HepG2 (cell line): ENCODE measurements around the gene ZFP42.

ENCODE experiments used
- ARHGAP35 ChIP-seq: sonication (generic); formaldehyde crosslinking; IDR thresholded peaks from 2 replicates; pipeline ENCODE4 v1.9.0; 2022; ENCODE audit warnings: mild to moderate bottlenecking, inconsistent platforms, moderate library complexity, missing genetic modification reagents, borderline replicate concordance
- CCAR2 ChIP-seq: fragments of 200-400 bp; formaldehyde crosslinking; optimal IDR thresholded peaks from 2 replicates; pipeline ENCODE3; 2018; ENCODE audit warnings: low read depth, mild to moderate bottlenecking, low read length, moderate library complexity
- CTCF ChIP-seq: sonication (generic); formaldehyde crosslinking; IDR thresholded peaks from 2 replicates; pipeline ENCODE4 v1.5.0; 2020; ENCODE audit warnings: mild to moderate bottlenecking, missing genetic modification reagents, moderate library complexity
- MAFG ChIP-seq: sonication (generic); formaldehyde crosslinking; IDR thresholded peaks from 2 replicates; pipeline ENCODE4 v1.5.1; 2020; ENCODE audit warnings: mild to moderate bottlenecking, missing genetic modification reagents
- RAD51 ChIP-seq: fragments of 450-650 bp; IDR thresholded peaks from 2 replicates; pipeline ENCODE4 v1.6.1; 2016; ENCODE audit warnings: borderline replicate concordance
- SMARCC2 ChIP-seq: fragments of 450-650 bp; IDR thresholded peaks from 2 replicates; pipeline ENCODE4 v1.6.1; 2017; ENCODE audit warnings: antibody characterized with exemption, mild to moderate bottlenecking
- ZFP41 ChIP-seq: sonication (generic); formaldehyde crosslinking; IDR thresholded peaks from 2 replicates; pipeline ENCODE4 v1.4.0; 2020; ENCODE audit warnings: mild to moderate bottlenecking, missing genetic modification reagents, borderline replicate concordance
- ZHX1 ChIP-seq: sonication (generic); formaldehyde crosslinking; IDR thresholded peaks from 2 replicates; pipeline ENCODE4 v1.8.1; 2022; ENCODE audit warnings: low read depth, mild to moderate bottlenecking, missing genetic modification reagents
- ZNF143 ChIP-seq: sonication (generic); formaldehyde crosslinking; IDR thresholded peaks from 2 replicates; pipeline ENCODE4 v1.4.0; 2020; ENCODE audit warnings: missing genetic modification reagents
- ZNF788 ChIP-seq: sonication (generic); formaldehyde crosslinking; IDR thresholded peaks from 2 replicates; pipeline ENCODE4 v1.5.0; 2020; ENCODE audit warnings: mild to moderate bottlenecking, missing genetic modification reagents, borderline replicate concordance
- TF ChIP-seq, protein P1 (sequence below): sonication (generic); formaldehyde crosslinking; IDR thresholded peaks from 2 replicates; pipeline ENCODE4 v1.9.0; 2022; ENCODE audit warnings: missing genetic modification reagents, mild to moderate bottlenecking, borderline replicate concordance
- TF ChIP-seq, protein P2 (sequence below): IDR thresholded peaks from 2 replicates; pipeline ENCODE4 v1.6.1; 2016; ENCODE audit warnings: control low read depth
- TF ChIP-seq, protein P3 (sequence below): IDR thresholded peaks from 2 replicates; pipeline ENCODE4 v1.6.1; 2012; ENCODE audit warnings: low read length, improper control_type of control experiment

DNA sequence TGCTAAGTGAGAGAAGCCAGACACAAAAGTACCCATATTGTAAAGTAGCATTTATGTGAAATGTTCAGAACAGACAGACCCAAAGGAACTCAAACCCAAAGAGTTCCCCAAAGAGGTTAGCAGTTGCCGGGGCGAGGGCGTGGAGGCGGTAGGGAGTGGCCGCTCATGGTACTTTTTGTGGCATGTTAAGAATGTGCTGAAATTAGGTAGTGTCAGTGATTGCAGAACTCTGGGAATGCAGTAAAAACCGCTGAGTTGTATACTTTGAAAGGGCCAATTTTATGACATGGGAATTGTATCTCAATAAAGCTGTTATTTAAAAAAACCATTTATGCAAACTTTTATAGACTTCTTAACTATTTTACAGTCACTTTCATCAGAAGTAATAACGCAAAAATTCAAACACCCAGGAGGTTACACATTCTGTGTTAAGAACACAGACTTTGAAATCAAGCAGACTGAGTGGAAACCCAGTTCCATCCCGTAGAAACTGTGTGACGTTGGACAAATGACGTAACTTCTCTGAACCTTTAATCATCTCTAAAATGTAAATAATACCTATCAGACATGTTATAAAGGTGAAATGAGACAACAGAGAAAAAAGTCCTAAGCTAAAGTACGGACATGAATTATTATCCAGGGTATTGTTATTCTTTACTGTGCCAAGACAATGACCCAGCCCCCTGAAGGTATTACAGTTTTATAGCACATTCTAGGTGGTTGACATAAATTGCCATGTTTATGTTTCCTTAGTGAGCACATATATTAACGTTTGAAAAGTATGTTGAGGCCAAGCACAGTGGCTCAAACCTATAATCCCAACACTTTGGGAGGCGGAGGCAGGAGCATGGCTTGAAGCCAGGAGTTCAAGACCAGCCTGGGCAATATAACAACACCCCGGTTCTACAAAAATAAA is 19.7 kb downstream of the ZFP42 start:
- TF ChIP-seq CCAR2 (no peak), ARHGAP35 (CRISPR knock-in tag) (no peak), RAD51 (no peak), CTCF (CRISPR knock-in tag) (no peak), ZNF143 (no peak), ZNF788 (CRISPR knock-in tag) (no peak), ZFP41 (CRISPR knock-in tag) (no peak), ZHX1 (CRISPR knock-in tag) (no peak), MAFG (CRISPR knock-in tag) (no peak), SMARCC2 (no peak)
- TF ChIP-seq, protein P1, sequence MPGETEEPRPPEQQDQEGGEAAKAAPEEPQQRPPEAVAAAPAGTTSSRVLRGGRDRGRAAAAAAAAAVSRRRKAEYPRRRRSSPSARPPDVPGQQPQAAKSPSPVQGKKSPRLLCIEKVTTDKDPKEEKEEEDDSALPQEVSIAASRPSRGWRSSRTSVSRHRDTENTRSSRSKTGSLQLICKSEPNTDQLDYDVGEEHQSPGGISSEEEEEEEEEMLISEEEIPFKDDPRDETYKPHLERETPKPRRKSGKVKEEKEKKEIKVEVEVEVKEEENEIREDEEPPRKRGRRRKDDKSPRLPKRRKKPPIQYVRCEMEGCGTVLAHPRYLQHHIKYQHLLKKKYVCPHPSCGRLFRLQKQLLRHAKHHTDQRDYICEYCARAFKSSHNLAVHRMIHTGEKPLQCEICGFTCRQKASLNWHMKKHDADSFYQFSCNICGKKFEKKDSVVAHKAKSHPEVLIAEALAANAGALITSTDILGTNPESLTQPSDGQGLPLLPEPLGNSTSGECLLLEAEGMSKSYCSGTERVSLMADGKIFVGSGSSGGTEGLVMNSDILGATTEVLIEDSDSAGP (CRISPR knock-in tag), result no peak
- TF ChIP-seq, protein P2, sequence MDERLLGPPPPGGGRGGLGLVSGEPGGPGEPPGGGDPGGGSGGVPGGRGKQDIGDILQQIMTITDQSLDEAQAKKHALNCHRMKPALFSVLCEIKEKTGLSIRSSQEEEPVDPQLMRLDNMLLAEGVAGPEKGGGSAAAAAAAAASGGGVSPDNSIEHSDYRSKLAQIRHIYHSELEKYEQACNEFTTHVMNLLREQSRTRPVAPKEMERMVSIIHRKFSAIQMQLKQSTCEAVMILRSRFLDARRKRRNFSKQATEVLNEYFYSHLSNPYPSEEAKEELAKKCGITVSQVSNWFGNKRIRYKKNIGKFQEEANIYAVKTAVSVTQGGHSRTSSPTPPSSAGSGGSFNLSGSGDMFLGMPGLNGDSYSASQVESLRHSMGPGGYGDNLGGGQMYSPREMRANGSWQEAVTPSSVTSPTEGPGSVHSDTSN, result no peak
- TF ChIP-seq, protein P3, sequence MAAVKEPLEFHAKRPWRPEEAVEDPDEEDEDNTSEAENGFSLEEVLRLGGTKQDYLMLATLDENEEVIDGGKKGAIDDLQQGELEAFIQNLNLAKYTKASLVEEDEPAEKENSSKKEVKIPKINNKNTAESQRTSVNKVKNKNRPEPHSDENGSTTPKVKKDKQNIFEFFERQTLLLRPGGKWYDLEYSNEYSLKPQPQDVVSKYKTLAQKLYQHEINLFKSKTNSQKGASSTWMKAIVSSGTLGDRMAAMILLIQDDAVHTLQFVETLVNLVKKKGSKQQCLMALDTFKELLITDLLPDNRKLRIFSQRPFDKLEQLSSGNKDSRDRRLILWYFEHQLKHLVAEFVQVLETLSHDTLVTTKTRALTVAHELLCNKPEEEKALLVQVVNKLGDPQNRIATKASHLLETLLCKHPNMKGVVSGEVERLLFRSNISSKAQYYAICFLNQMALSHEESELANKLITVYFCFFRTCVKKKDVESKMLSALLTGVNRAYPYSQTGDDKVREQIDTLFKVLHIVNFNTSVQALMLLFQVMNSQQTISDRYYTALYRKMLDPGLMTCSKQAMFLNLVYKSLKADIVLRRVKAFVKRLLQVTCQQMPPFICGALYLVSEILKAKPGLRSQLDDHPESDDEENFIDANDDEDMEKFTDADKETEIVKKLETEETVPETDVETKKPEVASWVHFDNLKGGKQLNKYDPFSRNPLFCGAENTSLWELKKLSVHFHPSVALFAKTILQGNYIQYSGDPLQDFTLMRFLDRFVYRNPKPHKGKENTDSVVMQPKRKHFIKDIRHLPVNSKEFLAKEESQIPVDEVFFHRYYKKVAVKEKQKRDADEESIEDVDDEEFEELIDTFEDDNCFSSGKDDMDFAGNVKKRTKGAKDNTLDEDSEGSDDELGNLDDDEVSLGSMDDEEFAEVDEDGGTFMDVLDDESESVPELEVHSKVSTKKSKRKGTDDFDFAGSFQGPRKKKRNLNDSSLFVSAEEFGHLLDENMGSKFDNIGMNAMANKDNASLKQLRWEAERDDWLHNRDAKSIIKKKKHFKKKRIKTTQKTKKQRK, result no peak
